Trophoblast cell (in vitro differentiated cells and primary cell): ENCODE data around the gene NF1.

ENCODE experiments used
- DNase-seq, 2 donors: peaks; one replicate each; pipeline ENCODE4 v3.0.0-alpha.2; 2016
- H2AFZ ChIP-seq: 2 replicates; pipeline ENCODE4 v1.6.1; 2013; ENCODE audit warnings: low read length, moderate library complexity, mild to moderate bottlenecking; ENCODE audit not compliant: insufficient read depth, poor library complexity
- H2AK5ac ChIP-seq: 2 replicates; pipeline ENCODE4 v1.6.1; 2013; ENCODE audit warnings: mild to moderate bottlenecking, low read length
- H2BK120ac ChIP-seq: 2 replicates; pipeline ENCODE4 v1.6.1; 2013; ENCODE audit warnings: low read length, mild to moderate bottlenecking, moderate library complexity; ENCODE audit not compliant: insufficient read depth, poor library complexity
- H2BK12ac ChIP-seq: 2 replicates; pipeline ENCODE4 v1.6.1; 2013; ENCODE audit warnings: mild to moderate bottlenecking, low read length, moderate library complexity
- H2BK5ac ChIP-seq: 2 replicates; pipeline ENCODE4 v1.6.1; 2013; ENCODE audit warnings: low read length, low read depth, moderate library complexity, mild to moderate bottlenecking; ENCODE audit not compliant: poor library complexity
- H3K14ac ChIP-seq: 2 replicates; pipeline ENCODE4 v1.6.1; 2013; ENCODE audit warnings: mild to moderate bottlenecking, low read length
- H3K18ac ChIP-seq: 2 replicates; pipeline ENCODE4 v1.6.1; 2013; ENCODE audit warnings: mild to moderate bottlenecking, low read length
- H3K23ac ChIP-seq: 2 replicates; pipeline ENCODE4 v1.6.1; 2013; ENCODE audit warnings: low read length
- H3K27ac ChIP-seq: 2 replicates; pipeline ENCODE4 v1.5.1; 2013; ENCODE audit warnings: low read depth, mild to moderate bottlenecking, inconsistent platforms, low read length, moderate library complexity
- H3K27me3 ChIP-seq: 2 replicates; pipeline ENCODE4 v1.6.1; 2013; ENCODE audit warnings: inconsistent platforms, mild to moderate bottlenecking, low read length, moderate library complexity; ENCODE audit not compliant: insufficient read depth
- H3K36me3 ChIP-seq, 2 experiments: 1 replicate in 1 of 2; 2 replicates in 1 of 2; pipeline ENCODE4 v1.6.1; 2013; ENCODE audit warnings: low read length in 2 of 2, mild to moderate bottlenecking in 2 of 2, moderate library complexity in 1 of 2; ENCODE audit not compliant: insufficient read depth in 2 of 2, control insufficient read depth in 1 of 2
- H3K4ac ChIP-seq: 2 replicates; pipeline ENCODE4 v1.6.1; 2013; ENCODE audit warnings: low read depth, mild to moderate bottlenecking, low read length, moderate library complexity
- H3K4me1 ChIP-seq, 2 experiments: 1 replicate in 1 of 2; 2 replicates in 1 of 2; pipeline ENCODE4 v1.6.1; 2013; ENCODE audit warnings: low read length in 2 of 2, mild to moderate bottlenecking in 2 of 2, moderate library complexity in 1 of 2; ENCODE audit not compliant: insufficient read depth in 2 of 2, control insufficient read depth in 1 of 2
- H3K4me2 ChIP-seq: 2 replicates; pipeline ENCODE4 v1.6.1; 2013; ENCODE audit warnings: inconsistent platforms, mild to moderate bottlenecking, low read length, moderate library complexity
- H3K4me3 ChIP-seq: 2 replicates; pipeline ENCODE4 v1.5.1; 2013; ENCODE audit warnings: mild to moderate bottlenecking, low read depth, low read length, inconsistent platforms
- H3K79me1 ChIP-seq: one replicate; pipeline ENCODE4 v1.6.1; 2013; ENCODE audit warnings: low read length
- H3K79me2 ChIP-seq: 2 replicates; pipeline ENCODE4 v1.6.1; 2013; ENCODE audit warnings: low read length, mild to moderate bottlenecking; ENCODE audit not compliant: control insufficient read depth, insufficient read depth, poor library complexity
- H3K9ac ChIP-seq: 2 replicates; pipeline ENCODE4 v1.6.1; 2013; ENCODE audit warnings: mild to moderate bottlenecking, low read length
- H3K9me3 ChIP-seq: 2 replicates; pipeline ENCODE4 v1.6.1; 2013; ENCODE audit warnings: low read depth, mild to moderate bottlenecking, control low read depth, inconsistent platforms, low read length; ENCODE audit not compliant: insufficient read depth
- H4K12ac ChIP-seq: 2 replicates; pipeline ENCODE4 v1.6.1; 2013; ENCODE audit warnings: low read depth, mild to moderate bottlenecking, low read length, moderate library complexity
- H4K8ac ChIP-seq: 2 replicates; pipeline ENCODE4 v1.6.1; 2013; ENCODE audit warnings: low read depth, mild to moderate bottlenecking, low read length, moderate library complexity
- H4K91ac ChIP-seq: one replicate; pipeline ENCODE4 v1.6.1; 2013; ENCODE audit warnings: low read depth, mild to moderate bottlenecking, low read length, moderate library complexity
- WGBS: extraction: QIAGEN DNeasy Blood & Tissue Kit; methylation state at CpG from one replicate; pipeline ENCODE4 v1.1.7; 2013; ENCODE audit warnings: missing lambda C conversion rate; ENCODE audit not compliant: insufficient read length, insufficient coverage; ENCODE audit errors: extremely low coverage; 5-methylcytosine and 5-hydroxymethylcytosine counted together

Gene NF1

GRCh38 chr17:31235110-31235509 is 140.3 kb downstream of the NF1 start:
- Histone ChIP-seq H3K9me3 (no peaks in the 10 kb centered on the region), H2BK12ac (no peak overlapping the region), H2BK120ac (no peak overlapping the region), H3K4me3 (no peak overlapping the region), H3K36me3 (peaks cover 9 to 21% of the 10 kb centered on the region in 2 experiments), H2AK5ac (no peak overlapping the region), H3K23ac (no peak overlapping the region), H3K79me2 (no peaks in the 10 kb centered on the region), H3K9ac (no peak overlapping the region), H3K4me1 (no peaks in the 10 kb centered on the region), H3K18ac (no peak overlapping the region), H3K4ac (no peak overlapping the region), H4K12ac (no peak overlapping the region), H3K27ac (no peak overlapping the region), H2AFZ (no peak overlapping the region), H4K8ac (no peak overlapping the region), H3K4me2 (no peak overlapping the region), H3K14ac (no peak overlapping the region), H3K27me3 (no peaks in the 10 kb centered on the region), H3K79me1 (no peaks in the 10 kb centered on the region), H2BK5ac (no peak overlapping the region), H4K91ac (no peak overlapping the region)
- no peak for DNase-seq
- no CpG with 5 or more reads among the region's 4 CpGs for WGBS

DNA sequence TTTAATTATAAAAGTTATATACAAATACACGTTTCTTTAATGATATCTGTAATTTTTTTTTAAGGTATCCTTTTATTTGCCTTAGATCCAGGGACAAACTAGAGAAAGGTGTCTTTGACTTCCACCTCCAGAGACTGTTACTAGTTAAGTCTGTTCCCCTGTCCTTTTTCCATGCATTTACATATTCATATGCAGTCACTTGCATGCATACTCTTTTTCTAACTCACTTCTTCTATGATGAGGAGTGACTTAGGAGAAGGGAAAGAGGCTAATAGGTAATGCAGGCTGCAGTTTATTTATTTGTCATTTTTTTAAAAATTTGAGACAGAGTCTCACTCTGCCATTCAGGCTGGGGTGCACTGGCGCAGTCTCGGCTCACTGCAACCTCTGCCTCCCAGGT is 141.4 kb downstream of the NF1 start:
- DNase-seq: no peak

DNA sequence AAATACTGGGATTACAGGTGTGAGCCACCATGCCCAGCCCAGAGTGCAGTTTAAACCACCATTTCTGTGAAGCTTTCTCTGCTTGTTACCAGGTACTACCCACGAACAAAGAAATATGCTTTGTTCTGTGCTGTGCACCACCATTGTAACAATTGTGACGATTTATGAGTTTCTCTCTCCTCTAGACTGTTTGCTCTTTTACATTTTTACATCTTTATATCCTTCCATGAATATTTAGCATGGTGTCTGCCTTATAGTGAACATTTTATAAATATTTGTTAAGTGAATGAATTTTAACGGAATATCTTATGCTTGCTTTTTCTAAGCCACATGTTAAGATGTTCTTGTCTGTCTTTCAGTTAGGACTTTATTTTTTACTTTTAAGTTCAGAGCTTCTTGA is 141.9 kb downstream of the NF1 start:
- Histone ChIP-seq H3K79me1 (no peaks in the 10 kb centered on the region), H3K4me3 (no peak overlapping the region), H3K23ac (no peak overlapping the region), H3K79me2 (no peaks in the 10 kb centered on the region), H2BK5ac (no peak overlapping the region), H3K18ac (no peak overlapping the region), H3K27ac (no peak overlapping the region), H2AFZ (no peak overlapping the region), H4K91ac (no peak overlapping the region), H3K9ac (no peak overlapping the region), H3K36me3 (peaks cover 11 to 21% of the 10 kb centered on the region in 2 experiments), H3K14ac (no peak overlapping the region), H3K27me3 (no peaks in the 10 kb centered on the region), H3K4me2 (no peak overlapping the region), H4K8ac (no peak overlapping the region), H3K4ac (no peak overlapping the region), H2BK120ac (no peak overlapping the region), H2AK5ac (no peak overlapping the region), H2BK12ac (no peak overlapping the region), H4K12ac (no peak overlapping the region), H3K9me3 (no peaks in the 10 kb centered on the region), H3K4me1 (no peaks in the 10 kb centered on the region)
- DNase-seq: no peak
- no CpG with 5 or more reads among the region's 3 CpGs for WGBS

More for the DNA sequence above, 141.4 kb downstream of the NF1 start:
- no peak overlapping the region for H4K12ac ChIP-seq
- no peaks in the 10 kb centered on the region for H3K79me2 ChIP-seq
- H3K9me3 ChIP-seq: no peaks in the 10 kb centered on the region
- no peak overlapping the region for H3K23ac ChIP-seq
- no peak overlapping the region for H3K9ac ChIP-seq
- no peak overlapping the region for H3K4me2 ChIP-seq
- H2AK5ac ChIP-seq: no peak overlapping the region
- no CpG with 5 or more reads among the region's 3 CpGs for WGBS
- H4K91ac ChIP-seq: no peak overlapping the region
- H3K79me1 ChIP-seq: no peaks in the 10 kb centered on the region
- no peak overlapping the region for H3K18ac ChIP-seq
- H2BK12ac ChIP-seq: no peak overlapping the region
- no peak overlapping the region for H2BK5ac ChIP-seq
- no peak overlapping the region for H3K27ac ChIP-seq
- peaks cover 11 to 21% of the 10 kb centered on the region in 2 experiments for H3K36me3 ChIP-seq
- H3K4me1 ChIP-seq: no peaks in the 10 kb centered on the region
- no peaks in the 10 kb centered on the region for H3K27me3 ChIP-seq
- H3K14ac ChIP-seq: no peak overlapping the region
- no peak overlapping the region for H4K8ac ChIP-seq
- H3K4me3 ChIP-seq: no peak overlapping the region
- H2AFZ ChIP-seq: no peak overlapping the region
- H2BK120ac ChIP-seq: no peak overlapping the region
- no peak overlapping the region for H3K4ac ChIP-seq

DNA sequence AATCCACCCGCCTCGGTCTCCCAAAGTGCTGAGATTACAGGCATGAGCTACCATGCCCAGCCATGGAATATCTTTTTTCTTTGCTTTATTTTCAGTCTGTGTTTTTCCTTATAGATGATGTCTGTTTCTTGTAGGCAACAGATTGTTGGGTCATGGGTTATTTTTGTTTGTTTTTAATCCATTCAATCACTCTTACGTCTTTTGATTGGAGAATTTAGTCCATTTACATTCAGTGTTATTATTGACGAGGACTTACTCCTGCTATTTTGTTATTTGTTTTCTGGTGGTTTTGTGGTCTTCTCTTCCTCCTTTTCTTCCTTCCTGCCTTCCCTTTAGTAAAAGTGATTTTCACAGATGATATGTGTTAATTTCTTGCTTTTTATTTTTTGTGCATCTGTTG is 146.3 kb downstream of the NF1 start:
- no CpG with 5 or more reads among the region's 4 CpGs for WGBS
- Histone ChIP-seq H2AFZ (no peak overlapping the region), H3K4me1 (no peaks in the 10 kb centered on the region), H3K18ac (no peak overlapping the region), H3K14ac (no peak overlapping the region), H3K27me3 (no peaks in the 10 kb centered on the region), H2BK12ac (no peak overlapping the region), H3K9me3 (no peaks in the 10 kb centered on the region), H3K36me3 (peaks cover 27 to 37% of the 10 kb centered on the region in 2 experiments), H2AK5ac (no peak overlapping the region), H3K4me3 (no peak overlapping the region), H3K27ac (no peak overlapping the region), H3K4me2 (no peak overlapping the region), H4K91ac (no peak overlapping the region), H3K79me2 (no peaks in the 10 kb centered on the region), H2BK5ac (no peak overlapping the region), H4K12ac (no peak overlapping the region), H4K8ac (no peak overlapping the region), H3K9ac (no peak overlapping the region), H3K23ac (no peak overlapping the region), H3K79me1 (no peaks in the 10 kb centered on the region), H2BK120ac (no peak overlapping the region), H3K4ac (no peak overlapping the region)
- no peak for DNase-seq
